GM18498 (cell line): ENCODE data around the gene RABIF.
"Not testable (repeated sequence)": the region's sequence is repeated elsewhere in the genome, so short reads cannot be mapped to it uniquely, and the experiment has no call there.

Source experiments
- ATAC-seq: cut with Tn5 transposase; IDR thresholded peaks from one replicate; pipeline ENCODE4 v1.9.1; 2021; ENCODE audit warnings: mild to moderate bottlenecking, moderate library complexity; ENCODE audit not compliant: unreplicated experiment

Gene RABIF

DNA sequence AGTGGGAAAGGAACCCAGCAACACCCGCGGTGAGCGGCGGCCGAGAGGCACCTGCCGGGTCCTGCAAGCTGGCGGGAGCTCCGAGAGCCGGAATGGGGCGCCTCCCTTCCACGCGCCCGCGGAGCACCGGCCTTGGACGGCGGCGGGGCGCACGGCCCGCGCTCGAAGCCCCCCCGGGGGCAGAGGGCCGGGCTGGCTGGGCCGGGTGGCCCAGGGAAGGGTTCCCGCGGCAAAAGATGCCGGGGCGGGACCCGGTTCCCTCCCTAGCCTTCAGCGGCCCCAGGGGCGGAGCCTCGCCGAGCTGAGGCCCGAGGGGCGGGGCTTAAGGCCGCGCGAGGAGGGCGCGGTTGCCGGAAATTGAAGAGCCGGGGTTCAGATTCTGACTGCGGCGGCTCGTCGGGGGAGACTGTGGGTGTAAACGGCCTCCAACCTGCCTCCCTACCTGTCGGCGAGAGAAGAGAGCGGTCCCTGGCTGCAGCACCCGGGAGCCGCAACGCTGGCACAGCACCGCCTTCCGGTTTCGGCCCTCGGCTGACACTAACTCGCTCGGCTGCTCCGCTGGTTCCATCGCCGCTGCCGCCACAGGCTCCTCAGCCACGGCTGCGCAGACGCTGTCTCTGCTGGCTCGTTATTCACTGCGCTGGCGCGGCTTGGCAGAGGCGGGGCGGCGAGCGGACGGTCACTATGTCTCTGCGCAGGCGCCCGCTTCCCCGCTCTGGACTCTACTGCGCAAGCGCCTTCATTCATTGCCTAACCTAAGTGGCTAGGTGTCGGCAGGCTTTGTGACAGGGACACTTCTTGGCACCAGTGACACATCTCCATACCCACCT, at the start of gene RABIF:
Gene RABIF (minus strand): TSS at position 619 of the 830 bp plus-strand sequence. CDS start 51 bp downstream, at position 568.
- peak; percentile 90 for ATAC-seq

DNA sequence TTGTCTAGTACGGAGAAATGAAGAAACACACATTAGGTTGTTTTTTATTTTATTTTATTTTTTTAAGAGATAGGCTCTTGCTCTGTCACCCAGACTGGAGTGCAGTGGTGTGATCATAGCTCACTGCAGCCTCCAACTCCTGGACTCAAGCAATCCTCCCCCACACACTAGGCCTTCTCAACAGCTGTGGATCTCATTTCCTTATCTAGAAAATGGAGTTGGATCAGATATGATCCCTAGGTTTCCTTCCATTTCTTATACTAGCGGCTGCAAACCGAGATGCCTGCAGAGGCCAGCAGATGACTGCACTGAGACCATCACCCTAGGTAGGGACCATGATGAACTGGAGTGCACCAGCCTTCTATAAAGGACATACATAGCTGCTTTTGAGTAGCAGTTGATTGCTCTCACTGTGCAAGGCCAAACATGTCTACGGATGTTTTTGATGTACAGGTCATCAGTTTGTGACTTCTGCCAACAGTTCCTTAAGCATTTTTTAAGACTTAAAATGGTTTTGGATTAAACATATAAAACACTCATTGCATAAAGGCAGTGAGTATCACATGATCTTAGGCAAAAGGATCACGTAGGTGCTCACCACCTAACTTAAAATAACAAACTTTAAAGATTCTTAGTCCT, 49.5 kb upstream of the RABIF start:
- ATAC-seq = no peak

DNA sequence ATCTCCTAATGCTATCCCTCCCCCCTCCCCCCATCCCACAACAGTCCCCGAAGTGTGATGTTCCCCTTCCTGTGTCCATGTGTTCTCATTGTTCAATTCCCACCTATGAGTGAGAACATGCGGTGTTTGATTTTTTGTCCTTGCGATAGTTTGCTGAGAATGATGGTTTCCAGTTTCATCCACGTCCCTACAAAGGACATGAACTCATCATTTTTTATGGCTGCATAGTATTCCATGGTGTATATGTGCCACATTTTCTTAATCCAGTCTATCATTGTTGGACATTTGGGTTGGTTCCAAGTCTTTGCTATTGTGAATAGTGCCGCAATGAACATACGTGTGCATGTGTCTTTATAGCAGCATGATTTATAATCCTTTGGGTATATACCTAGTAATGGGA, 47.5 kb upstream of the RABIF start:
- ATAC-seq = not testable (repeated sequence)

DNA sequence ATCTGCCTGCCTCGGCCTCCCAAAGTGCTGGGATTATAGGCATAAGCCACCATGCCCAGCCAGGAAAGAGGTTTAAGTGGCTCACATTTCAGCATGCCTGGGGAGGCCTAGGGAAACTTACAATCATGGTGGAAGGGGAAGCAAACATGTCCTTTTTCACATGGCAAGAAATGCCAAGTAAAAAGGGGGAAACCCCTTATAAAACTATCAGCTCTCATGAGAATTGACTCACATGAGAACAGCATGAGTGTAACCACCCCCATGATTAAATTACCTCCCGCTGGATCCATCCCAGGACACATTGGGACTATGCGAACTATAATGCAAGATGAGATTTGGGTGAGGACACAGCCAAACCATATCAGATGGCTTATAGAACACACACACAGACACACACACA, 46.9 kb upstream of the RABIF start:
- ATAC-seq = no peak

DNA sequence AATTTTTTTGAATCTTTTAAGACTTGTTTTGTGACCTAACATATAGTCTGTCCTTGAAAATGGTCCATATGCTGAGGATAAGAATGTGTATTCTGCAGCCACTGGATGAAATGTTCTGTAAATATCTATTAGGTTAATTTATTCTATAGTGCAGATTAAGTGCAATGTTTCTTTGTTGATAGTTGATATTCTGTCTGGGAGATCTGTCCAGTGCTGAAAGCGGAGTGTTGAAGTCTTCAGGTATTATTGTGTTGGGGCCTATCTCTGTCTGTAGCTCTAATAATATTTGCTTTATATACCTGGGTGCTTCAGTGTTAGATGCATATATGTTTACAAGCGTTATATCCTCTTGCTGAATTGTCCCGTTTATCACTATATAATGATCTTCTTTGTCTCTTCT, 45.8 kb upstream of the RABIF start:
- no peak for ATAC-seq

DNA sequence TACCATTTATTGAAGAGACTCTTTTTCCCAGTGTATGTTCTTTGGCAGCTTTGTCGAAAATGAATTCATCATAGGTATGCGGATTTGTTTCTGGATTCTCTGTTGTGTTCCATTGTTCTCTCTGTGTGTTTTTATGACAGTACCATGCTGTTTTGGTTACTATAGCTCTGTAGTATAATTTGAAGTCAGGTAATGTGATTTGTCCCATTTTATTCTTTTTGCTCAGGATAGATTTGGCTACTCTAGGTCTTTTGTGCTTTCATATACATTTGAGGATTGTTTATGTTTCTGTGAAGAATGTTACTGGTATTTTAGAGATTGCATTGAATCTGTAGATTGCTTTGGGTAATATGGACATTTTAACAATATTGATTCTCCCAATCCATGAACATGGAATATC, 43.5 kb upstream of the RABIF start:
- no peak for ATAC-seq

DNA sequence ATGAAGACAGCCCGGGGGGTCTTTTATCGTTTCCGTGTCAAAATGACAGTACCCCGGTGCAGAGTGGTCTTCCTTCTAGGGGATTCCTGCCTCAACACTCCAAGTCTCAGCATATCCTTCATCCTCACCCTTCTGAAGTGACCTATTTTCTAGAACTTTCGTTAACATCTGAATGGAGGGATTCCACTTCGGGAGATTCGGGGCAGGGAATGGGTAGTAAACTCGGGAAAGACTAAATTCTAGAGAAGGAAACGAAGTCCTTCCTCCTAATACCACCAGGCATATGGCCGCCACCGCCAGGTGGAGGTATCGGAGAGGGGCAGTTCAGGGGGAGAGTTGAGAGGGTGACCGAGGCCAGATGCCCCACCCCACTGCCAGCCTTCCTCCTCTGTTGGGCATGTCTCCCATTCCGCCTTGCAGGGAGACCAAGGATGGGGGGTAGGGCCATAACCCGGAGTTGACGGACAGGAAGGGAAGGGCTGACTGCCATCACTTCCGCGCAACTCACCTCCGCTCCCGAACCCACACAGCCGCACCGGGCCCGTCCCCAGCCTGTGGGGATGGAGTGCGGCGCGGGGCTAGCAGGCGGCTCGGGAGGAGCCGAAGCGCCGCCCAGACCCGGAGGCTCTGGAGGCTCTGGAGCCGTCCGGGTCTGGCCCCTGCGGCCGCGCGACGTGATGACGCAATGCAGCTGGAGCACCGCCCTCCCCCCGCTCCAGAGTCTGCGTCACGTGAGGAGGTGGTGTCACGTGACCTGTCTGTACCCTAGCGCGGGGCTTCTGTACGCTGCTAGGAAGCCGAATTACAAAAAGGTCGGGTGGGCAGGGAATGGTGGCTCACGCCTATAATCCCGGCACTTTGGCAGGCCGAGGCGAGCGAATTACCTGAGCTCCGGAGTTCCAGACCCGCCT, 37.9 kb upstream of the RABIF start, which contains the start of gene KLHL12:
Gene KLHL12 (minus strand): TSS at position 654 of the 911 bp plus-strand sequence. CDS start 2,072 bp downstream, outside the sequence.
- ATAC-seq = peak; percentile 91

DNA sequence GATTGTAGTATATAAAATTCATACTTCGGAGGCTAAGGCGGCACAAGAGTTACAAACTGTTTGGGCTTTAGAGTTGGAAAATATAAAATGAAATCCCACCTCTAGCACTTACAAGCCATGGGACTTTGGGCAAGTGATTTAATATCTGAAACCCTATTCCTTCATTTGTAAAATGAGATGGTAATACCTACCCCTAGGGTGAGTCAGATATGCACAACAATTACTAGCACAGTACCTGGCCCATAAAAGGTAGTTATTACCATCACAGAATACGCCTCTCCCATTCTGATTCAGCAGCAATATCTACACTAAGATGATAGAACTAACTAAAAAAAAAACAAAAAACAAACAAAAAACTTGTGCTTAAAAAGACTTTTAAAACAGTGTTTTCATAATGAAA, 34.6 kb upstream of the RABIF start:
- ATAC-seq = no peak

DNA sequence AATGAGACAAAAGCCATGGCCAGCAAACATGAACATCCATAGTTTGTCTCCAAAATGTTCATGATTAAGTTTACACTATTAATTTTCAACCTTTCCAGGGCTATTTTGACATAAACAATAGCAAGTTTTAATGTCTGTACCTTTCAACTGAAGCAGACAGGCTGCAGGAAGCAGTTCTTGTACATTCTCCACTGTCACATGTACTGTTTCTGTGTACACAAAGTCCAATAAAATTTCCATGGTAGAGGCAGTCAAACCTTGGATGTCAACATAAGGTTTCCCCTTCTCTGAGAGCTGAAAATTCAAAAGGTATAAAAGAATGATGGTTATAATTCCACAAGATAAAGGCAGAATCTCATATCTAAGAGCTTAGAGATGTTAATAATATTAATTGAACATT, 30.7 kb upstream of the RABIF start:
- ATAC-seq = no peak

DNA sequence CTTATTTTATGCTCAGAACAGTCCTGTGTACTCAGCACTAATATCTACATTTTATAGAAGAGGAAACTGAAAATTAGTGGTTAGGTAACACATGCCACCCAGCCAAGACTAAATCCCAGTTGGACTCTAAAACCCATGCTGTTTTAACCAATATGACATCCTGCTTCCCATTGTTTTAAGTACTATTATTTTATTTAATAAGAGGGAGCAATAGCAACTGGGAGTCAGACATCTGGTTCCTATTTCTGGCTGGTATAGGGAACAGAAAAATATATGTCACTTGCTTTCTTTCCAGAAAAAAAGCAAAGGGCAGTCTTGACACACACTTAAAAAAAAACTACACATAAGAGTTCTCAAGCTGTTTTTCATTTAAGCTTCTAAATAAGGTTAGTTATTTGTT, 26.2 kb upstream of the RABIF start:
- ATAC-seq = no peak

DNA sequence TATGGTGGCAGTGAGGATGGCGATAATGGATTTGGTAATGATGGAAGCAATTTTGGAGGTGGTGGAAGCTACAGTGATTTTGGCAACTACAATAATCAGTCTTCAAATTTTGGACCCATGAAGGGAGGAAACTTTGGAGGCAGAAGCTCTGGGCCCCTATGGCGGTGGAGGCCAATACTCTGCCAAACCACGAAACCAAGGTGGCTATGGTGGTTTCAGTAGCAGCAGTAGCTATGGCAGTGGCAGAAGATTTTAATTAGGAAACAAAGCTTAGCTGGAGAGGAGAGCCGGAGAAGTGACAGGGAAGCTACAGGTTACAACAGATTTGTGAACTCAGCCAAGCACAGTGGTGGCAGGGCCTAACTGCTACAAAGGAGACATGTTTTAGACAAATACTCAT, 23.5 kb upstream of the RABIF start:
- ATAC-seq = not testable (repeated sequence)

DNA sequence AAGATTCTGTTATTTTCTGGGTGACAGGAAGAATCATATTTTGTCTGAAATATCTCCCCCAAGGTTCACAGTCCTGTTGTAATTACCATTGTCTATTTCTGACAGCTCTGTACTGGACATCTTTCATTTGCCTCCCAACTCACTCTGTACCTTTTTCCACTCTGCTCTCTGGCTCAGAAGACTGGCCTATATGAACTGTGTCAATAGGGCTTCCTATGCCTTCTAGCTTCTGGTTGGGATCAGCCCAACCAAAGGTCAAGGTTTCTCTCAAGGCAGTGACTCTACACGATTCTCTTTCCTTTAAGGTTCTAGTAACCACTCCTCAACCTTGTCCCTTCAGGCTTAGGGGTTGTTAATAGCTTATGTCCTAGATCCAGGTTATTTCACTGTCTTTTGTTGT, 20.5 kb upstream of the RABIF start:
- no peak for ATAC-seq

DNA sequence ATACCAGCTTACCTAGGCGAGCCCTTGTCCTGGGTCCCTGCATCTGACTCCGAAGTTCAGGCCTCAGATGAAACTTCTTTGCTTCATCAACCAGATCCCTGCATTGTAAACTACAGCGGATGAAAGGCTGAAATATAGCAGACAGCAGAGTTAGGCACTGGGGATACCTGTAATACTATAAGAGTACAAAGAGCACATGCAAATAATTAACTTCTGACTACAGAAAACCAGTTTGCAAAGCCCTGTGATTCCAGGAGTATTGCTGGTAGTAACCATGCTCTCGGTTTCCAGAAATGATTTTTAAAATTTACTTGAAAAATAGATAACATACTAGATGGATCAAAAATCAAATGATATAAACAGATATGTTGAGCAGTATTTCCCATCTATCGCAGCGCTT, 20.0 kb upstream of the RABIF start:
- ATAC-seq = no peak

DNA sequence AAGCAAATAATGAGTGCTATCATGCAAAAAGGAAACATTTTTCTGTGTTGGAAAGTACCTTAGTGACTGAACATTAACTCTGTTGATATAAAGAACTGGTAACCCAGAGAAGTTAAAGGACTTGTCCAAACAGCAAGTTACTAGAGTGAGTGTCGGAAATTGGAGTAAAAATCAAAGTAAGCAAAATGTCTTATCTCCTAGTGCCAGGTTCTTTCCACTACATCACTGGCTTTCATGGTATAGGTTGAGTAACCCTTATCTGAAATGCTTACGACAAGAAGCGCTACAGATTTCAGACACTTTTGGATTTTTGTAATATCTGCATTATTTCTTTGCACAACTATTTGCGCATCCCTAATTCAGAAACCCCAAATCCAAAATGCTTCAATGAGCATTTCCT, 16.4 kb upstream of the RABIF start:
- no peak for ATAC-seq

DNA sequence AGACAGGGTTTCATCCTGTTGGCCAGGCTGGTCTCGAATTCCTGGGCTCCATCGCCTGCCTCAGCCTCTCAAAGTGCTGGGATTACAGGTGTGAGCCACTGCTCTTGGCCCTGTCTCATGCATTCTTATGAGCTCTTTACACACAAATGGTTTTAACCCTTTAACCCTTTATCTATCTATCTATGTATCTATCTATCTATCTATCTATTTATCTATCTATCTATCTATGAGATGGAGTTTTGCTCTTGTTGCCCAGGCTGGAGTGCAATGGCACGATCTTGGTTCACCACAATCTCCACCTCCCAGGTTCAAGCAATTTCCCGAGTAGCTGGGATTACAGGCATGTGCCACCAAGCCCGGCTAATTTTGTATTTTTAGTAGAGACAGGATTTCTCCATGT, 14.9 kb upstream of the RABIF start:
- ATAC-seq = not testable (repeated sequence)

DNA sequence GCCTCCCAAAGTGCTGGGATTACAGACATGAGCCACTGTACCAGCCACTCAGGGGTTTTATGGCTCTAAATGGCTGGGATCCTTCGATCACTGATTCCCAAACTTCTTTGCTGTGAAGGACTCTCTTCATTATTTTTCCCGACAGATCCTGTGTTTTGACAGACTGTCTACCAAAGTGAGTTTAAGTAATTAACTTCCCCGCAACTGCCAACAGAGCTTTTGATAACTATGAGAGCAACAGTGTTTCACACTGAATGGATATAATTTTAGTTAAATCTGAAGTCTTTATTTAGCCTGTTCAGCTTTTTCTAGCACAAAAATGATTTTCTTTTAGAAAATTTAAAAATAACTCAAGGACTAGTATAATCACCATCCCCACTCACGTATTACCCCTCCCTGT, 12.6 kb upstream of the RABIF start:
- ATAC-seq = no peak

DNA sequence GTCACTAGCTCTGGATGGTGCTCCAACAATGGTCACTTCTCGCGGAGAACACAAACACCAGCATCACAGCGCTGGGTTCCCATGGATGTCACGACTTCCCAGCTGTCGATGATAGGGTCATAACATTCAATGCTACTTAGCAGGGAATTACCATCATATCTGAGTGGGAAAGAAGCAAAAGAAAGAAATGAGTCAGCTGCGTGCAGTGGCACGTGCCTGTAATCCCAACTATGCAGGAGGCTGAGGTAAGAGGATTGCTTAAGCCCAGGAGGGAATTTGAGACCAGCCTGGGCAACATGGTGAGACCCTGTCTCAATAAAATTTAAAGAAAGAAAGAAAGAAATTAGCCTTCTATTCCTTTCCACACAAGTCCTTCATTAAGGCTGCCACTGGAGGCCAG, 3.6 kb upstream of the RABIF start:
- ATAC-seq = no peak

DNA sequence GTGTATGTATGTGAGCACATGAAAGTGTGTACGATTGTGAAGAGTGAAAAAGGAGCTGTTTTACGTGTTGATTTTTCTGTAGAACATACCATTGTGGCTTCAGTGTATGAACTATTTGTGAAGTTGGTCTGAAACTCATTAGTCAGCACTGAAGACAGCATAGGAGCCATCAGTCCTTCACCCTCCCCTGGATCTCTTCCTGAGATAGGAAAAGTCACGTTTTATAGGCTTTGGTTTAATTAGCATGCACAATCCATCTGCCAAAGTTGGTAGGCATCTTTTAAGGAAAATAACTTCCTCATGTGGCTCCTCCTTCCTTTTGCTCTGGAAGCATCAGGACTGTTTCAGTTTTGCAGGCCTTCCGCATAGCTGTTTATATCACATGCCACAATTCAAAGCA, 1.4 kb upstream of the RABIF start:
- no peak for ATAC-seq

DNA sequence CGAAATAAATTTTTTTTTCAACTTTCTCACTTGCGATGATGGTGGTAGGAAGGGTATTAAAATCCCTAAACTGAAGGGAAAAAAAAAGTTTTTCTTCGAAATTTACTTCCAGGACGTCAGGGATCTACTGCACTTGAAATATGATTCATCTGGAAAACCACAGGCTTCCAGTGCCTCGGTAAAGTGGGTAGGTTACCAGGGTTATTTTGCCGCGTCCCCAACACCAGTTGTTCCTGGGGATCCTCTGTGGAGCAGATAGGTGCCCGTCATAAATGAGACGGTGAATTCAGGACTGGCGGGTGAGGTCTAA, 773 bp downstream of the RABIF start:
- ATAC-seq = no peak

DNA sequence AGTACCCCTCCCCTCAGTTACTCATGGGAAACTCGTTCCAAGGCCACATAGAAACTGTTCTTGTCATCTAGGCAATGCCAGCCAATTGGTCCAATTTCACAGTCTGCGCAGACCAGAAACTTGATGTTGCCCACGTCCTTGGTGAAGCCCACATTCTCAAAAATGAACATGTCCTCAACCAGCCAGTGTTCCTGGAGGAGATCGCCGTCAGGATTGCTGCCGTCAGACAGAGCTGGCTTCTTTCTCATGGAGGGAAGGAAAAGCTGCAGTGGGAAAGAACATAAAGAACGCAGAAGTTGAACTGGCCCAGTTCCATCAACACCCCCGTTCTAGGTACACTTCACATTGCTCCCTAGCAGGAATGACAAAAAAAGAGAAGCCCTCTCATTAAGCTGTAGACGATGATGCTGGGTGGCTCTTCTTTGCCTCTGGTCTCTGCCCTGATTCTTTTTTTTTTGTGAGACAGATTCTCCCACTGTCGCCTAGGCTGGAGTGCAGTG, 7.9 kb downstream of the RABIF start:
- ATAC-seq = no peak

DNA sequence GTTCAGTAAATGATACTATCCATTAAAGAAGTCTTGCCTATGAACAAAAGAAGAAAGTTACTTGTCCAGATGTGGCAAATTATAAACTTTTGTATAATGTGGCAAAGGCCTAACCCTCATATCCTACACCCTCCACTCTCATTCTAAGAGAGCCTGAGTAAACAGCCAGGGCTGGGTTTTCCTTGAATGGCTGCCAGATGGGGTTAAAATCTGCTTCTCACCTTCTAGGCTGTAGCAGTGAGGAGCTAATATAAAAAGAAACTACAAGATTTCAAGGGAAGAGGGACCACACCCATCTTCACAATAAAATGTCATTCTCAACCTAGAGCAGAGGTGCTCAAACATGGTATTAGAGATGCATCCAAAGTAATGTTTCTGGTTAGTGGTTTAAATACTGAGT, 8.9 kb downstream of the RABIF start:
- ATAC-seq = no peak
